Stimulated activated CD4-positive, alpha-beta T cell treated with anti-CD3 and anti-CD28 coated beads, TNF-alpha, amount 100 ng/mL, for 24 hours (primary cell): ENCODE measurements around the gene PIANP.

Source experiments
- DNase-seq, 3 experiments: peaks; one replicate each; pipeline ENCODE4 v3.0.0-alpha.2; 2020; ENCODE audit warnings: low read depth in 3 of 3

The PIANP gene

DNA sequence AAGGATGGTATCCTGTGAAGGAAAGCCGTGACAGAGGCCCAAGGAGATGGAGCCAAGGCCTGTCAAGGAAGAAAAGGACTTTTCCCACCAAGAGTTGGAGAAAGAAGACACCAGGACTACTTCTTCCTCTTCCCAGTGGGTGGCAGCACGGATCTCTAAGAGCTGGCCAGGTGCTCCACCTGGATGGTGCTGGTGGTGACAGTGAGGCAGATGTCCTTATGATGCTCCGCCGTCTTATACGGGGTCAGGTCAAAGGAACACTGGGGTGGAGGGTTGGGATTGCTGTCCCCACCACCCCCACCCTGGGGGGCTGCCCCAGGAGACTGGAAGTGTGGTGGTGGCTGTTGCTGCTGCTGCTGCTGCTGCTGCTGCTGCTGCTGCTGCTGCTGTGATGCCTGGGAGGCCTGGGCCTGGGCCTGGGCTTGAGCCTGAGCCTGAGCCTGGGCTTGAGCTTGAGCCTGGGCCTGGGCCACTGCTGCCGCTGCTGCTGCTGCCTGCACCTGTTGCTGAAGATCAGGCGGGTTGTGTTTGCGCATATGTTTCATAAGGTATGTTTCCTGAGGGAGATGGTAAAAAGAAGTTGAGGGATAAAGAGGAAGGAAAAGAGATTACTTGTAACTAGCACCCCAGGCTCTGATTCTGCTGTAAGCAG is 32.9 kb downstream of the PIANP start:
- DNase-seq: no peak

GRCh38 chr12:6666211-6666610 is 34.4 kb downstream of the PIANP start:
- no peak for DNase-seq

- DNase-seq: no peak
Observed at GRCh38 chr12:6664902-6665301, 35.7 kb downstream of the PIANP start.

DNA sequence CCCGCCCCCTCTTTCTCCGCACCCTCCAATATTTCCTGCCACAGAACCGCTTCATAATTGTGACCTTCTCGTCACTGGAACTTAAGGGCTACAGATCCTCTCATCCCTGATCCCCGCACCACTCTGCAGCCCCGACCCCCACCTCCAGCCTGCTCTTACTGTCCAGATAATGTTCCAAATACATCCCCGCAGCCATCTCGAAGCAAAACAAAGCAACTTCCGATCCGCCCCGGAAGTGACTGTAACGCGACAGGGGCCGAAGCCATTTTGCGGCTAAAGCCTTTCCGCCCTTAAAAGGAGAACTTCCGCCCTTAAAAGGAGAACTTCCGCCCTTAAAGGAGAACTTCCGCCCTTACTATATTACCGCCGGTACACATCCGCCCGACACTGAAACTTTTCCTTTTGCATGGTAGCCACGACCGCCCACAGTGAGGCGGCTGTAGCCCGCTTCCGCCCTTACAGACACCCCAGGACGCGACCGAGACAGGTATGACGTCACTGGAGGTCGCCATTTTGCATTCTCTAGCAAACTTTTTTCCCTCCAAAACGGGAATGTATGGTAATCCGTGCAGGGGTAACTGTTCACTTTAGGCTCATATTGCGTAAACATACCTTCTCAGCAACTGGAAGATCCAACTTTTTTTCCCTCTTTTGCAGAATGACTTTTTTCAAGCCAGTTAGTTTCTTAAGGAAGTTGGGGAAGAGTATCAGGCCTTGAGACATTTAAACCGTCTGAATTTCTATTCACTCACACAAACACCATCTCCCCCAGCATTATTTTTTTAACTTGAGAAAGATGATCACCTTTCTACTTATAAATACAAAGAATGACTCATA is 37.5 kb downstream of the PIANP start, which contains the start of gene ING4:
Gene ING4 (minus strand): TSS at position 214 of the 837 bp plus-strand sequence. CDS start 18 bp downstream, at position 196.
- peak; percentile 83 to 95 (median 93) for DNase-seq

DNA sequence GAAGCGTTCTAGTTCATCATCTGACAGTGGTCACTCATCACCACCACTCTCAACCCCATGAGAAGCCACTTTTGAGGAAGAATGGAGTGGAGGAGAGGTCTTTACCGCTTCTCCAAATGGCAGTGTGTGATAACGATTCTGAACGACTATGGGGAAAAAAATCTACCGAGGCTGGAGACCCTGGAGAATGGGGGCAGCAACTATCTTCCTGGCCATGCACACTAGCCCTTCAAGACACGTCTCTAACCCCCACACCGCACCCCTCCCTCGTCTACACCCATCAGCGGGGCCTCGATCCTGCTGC is 38.1 kb downstream of the PIANP start:
- DNase-seq: no peak

DNA sequence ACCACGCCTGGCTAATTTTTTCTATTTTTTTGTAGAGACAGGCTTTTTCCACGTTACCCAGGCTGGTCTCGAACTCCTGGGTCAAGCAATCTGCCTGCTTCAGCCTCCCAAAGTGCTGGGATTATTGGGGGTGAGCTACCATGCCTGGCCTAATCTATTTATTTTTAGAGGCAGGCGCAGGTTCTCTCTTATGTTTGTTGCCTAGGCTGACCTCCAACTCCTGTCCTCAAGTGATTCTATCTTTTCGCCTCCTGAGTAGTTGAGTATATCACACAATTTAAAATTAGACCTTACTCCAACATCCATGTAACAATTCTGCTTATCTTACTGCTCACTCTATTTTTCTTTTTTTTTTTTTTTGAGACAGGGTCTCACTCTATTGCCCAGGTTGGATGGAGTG is 46.6 kb downstream of the PIANP start:
- DNase-seq: no peak

DNA sequence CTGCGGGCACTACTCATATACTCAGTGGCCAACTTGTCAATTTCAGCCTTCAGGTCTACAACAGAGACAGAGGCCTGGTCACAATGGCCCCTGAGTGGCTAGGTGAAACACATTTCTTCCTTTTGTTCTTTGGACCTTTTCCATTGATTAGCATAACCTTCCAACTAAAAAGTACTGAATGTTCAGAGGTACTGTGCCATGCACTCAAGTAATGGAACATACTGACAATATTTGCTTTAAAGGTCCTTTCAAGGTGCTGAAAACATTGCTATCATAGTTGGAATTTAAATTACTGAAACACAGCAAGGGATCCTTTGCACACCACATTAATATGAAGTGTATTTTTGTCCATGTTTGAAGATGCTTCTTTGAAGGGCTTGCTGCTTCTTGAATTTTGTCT is 47.3 kb downstream of the PIANP start:
- DNase-seq: no peak

DNA sequence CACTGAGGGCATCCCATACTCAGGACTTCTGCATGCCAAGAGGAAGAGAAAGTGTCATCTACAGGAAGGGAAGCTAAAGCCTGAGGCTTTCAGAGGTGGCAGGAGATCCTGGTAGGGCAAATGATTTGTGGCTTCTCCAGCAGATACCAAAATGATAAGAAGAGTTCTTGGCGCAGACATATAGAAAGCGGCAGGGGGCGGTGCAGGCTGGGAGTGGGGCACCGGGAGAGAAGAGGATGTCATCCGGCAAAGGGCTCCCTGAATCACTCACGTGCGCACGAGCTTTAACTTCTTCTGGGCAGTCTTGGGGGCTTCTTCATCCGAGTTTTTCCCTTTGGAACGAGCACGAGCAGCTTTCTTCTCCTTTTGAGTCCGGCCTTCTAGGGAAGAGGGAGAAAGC is 48.2 kb downstream of the PIANP start:
- no peak for DNase-seq

- DNase-seq: no peak
Observed at GRCh38 chr12:6650832-6651231, 49.8 kb downstream of the PIANP start.

DNA sequence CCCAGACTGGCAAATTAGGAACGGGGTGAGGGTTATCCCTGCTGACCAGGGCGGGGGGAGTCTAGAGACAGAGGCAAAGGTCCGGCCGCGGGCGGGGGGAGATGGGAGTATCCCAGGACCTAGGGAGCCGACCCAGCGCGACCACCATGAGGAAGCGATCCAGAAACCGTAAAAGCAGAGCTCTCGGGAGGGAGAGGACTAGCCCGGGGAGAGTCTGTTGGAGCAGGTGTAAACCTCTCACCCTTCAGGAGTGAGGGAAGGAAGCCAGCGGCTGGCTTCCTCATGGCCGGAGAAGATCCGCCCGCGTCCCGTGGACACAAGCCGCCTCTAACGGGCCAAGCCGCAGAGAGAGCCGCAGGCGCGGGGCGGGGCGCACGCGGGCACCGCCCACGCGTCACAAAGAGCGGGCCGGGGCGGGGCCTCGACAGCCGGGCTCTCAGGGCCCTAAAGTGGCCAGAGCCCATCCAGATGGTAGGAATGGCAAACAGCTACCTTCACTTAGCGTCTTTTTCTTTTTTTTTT is 53.5 kb downstream of the PIANP start, which contains the start of gene ACRBP:
Gene ACRBP (minus strand): TSS at position 350 of the 522 bp plus-strand sequence. CDS start 66 bp downstream, at position 284.
- DNase-seq: peak in 1 of 3 experiments; percentile 46

- DNase-seq: no peak
Observed at GRCh38 chr12:6646276-6647082, 54.1 kb downstream of the PIANP start.

DNA sequence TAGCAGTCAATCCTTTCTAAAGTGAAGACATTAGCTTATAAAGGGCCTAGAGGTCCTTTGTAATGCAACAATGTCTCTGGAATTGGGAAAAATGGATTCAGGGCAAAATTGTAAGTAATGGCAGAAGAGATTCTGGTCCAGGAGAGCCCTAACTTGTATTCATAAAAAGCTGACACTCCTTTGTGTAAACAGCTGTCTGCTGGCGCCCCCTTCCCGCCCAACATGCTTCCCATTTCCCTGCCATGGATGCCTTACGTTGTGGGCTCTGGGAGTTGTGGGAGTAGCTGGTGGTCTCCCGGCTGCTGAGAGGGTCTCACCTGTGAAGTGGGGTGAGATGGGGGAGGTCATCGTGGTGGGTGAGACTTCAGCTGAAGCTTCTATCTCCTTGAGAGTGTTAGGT is 55.7 kb downstream of the PIANP start:
- DNase-seq: no peak

DNA sequence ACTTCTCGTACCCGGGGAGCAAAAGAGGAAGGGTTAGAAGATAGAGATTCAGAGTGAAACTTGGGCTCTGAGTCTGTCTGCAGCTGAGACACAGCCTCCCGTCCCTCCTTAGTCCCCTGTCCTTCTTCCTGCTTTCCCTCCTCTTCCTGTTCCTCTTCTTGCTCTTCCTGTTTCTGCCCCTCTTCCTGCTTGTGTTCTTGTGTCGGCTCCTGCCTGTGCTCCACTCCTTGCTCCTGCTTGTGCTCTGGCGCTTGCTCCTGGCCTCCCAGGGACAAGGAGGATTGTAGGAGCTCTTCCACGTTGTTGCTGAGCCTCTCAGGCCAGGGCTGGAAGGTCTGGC is 56.4 kb downstream of the PIANP start:
- no peak for DNase-seq
